Ovary (tissue), 9 donors: ENCODE measurements around the gene SURF6. TPM values are rescaled to one million over a fixed set of nuclear protein-coding genes. Genes with fewer than 3 reads are reported as not detected.
"Not testable (repeated sequence)": the region's sequence is repeated elsewhere in the genome, so short reads cannot be mapped to it uniquely, and the experiment has no call there.

Experiments used
- DNase-seq, 5 donors: peaks; one replicate each; pipeline ENCODE4 v3.0.0-alpha.2; 2019 to 2020
- H3K27ac ChIP-seq, 2 donors: fragments of 200-600 bp; one replicate each; pipeline versions ENCODE4 v1.5.1 to v1.8.0; 2019 to 2022
- H3K27me3 ChIP-seq: fragments of 200-600 bp; one replicate; pipeline ENCODE4 v1.8.0; 2022
- H3K36me3 ChIP-seq: fragments of 200-600 bp; sonication (generic); one replicate; pipeline ENCODE4 v1.5.1; 2019
- H3K4me1 ChIP-seq: one replicate; pipeline ENCODE4 v1.8.1; 2013; ENCODE audit warnings: mild to moderate bottlenecking, moderate library complexity; ENCODE audit not compliant: insufficient read depth
- H3K4me3 ChIP-seq: fragments of 200-600 bp; sonication (generic); one replicate; pipeline ENCODE4 v1.5.1; 2017
- H3K9me3 ChIP-seq, 2 donors: fragments of 200-600 bp in 1 of 2; sonication (generic) in 1 of 2; one replicate each; pipeline versions ENCODE4 v1.5.1 to v1.8.1; 2013 to 2019; ENCODE audit warnings: mild to moderate bottlenecking in 1 of 2, moderate library complexity in 1 of 2
- EP300 ChIP-seq: sonication (generic); formaldehyde crosslinking; IDR thresholded peaks from one replicate; pipeline ENCODE4 v1.6.1; 2017; ENCODE audit warnings: antibody characterized with exemption
- POLR2A ChIP-seq: fragments of 450-650 bp; IDR thresholded peaks from one replicate; pipeline ENCODE4 v1.6.1; 2017; ENCODE audit warnings: antibody characterized with exemption, mild to moderate bottlenecking, moderate library complexity
- WGBS, 3 donors: extraction: QIAGEN DNeasy Blood & Tissue Kit in 1 of 3; methylation state at CpG; one replicate each; pipeline versions ENCODE4 v1.1.5 to v1.1.7; 2013 to 2017; 5-methylcytosine and 5-hydroxymethylcytosine counted together
- intact Hi-C, 4 donors: fragments of 100-400 bp; cut with DNase I; formaldehyde crosslinking; loops; one replicate each; pipeline versions ENCODE4 v1.11.0 to v1.15.1; 2022 to 2023
- polyA plus RNA-seq, 2 donors: library from polyadenylated mRNA; stranded (reverse); fragments of 200-250 nt in 1 of 2; fragments of 350-450 nt in 1 of 2; fragmentation: Illumina TruSeq in 1 of 2; extraction: RNeasy Lipid Tissue Mini Kit (QIAGEN cat#74804) in 1 of 2; gene quantifications; one replicate each; pipeline ENCODE4 v1.2.3, GENCODE V29; 2013 to 2014
- total RNA-seq, 7 donors: library from RNA; depleted of rRNA in 2 of 7; stranded (reverse); fragments of >200 nt in 2 of 7; fragmentation: NEBNext Ultra II Directional in 3 of 7; extraction: Animal tissue kit (Norgen Biotek cat#: 25700) in 3 of 7; gene quantifications; one replicate each; pipeline versions ENCODE4 v1.1.0 to v1.2.4, GENCODE V29; 2016 to 2023
- TF ChIP-seq, protein P1 (sequence below), 3 donors: fragments of 450-650 bp in 2 of 3; fragments of 200-600 bp in 1 of 3; IDR thresholded peaks; one replicate each; pipeline versions ENCODE4 v1.5.1 to v1.8.0; 2016 to 2022; ENCODE audit warnings: antibody characterized with exemption in 3 of 3, mild to moderate bottlenecking in 1 of 3
- donor health status: DM: no; HTN: no; CAD: no; lungs with moderate emphysema.
- donor health status: DM: no; HTN: no; CAD: no.
- donor health status: Bipolar disorder and iron deficiency.
- donor health status: DM: yes; HTN: yes; CAD: no.
- donor health status: DM: no; HTN: no; CAD: no.
- donor health status: DM: yes; HTN: yes; CAD: no.

Gene SURF6
- total and polyA plus RNA-seq, 9 donors = 12.7 to 24.9 (median 21.0) TPM

- Histone ChIP-seq H3K36me3 (no peaks in the 10 kb centered on the region), H3K9me3 (no peaks in the 10 kb centered on the region), H3K27me3 (no peaks in the 10 kb centered on the region), H3K4me1 (no peaks in the 10 kb centered on the region), H3K4me3 (no peak overlapping the region), H3K27ac (no peak overlapping the region)
- WGBS, 3 donors = 73 to 84% (median 78%) methylated on average over 6 of the region's 6 CpGs
- no peak for DNase-seq
- TF ChIP-seq EP300 (no peak), POLR2A (no peak)
- TF ChIP-seq, protein P1, sequence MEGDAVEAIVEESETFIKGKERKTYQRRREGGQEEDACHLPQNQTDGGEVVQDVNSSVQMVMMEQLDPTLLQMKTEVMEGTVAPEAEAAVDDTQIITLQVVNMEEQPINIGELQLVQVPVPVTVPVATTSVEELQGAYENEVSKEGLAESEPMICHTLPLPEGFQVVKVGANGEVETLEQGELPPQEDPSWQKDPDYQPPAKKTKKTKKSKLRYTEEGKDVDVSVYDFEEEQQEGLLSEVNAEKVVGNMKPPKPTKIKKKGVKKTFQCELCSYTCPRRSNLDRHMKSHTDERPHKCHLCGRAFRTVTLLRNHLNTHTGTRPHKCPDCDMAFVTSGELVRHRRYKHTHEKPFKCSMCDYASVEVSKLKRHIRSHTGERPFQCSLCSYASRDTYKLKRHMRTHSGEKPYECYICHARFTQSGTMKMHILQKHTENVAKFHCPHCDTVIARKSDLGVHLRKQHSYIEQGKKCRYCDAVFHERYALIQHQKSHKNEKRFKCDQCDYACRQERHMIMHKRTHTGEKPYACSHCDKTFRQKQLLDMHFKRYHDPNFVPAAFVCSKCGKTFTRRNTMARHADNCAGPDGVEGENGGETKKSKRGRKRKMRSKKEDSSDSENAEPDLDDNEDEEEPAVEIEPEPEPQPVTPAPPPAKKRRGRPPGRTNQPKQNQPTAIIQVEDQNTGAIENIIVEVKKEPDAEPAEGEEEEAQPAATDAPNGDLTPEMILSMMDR (IDR thresholded peaks at IDR 0.05) = no peak
- intact Hi-C loops = no loop called here
Measured at GRCh38 chr9:133377721-133378216, 41.8 kb upstream of the SURF6 start.

GRCh38 chr9:133377280-133377679, 41.3 kb upstream of the SURF6 start:
- H3K27me3 ChIP-seq, H3K27ac ChIP-seq, H3K4me1 ChIP-seq, intact Hi-C loops, H3K9me3 ChIP-seq, DNase-seq, H3K36me3 ChIP-seq, H3K4me3 ChIP-seq: not testable (repeated sequence)
- 86 to 89% (median 88%) methylated on average over 14 of the region's 14 CpGs for WGBS, 3 donors

DNA sequence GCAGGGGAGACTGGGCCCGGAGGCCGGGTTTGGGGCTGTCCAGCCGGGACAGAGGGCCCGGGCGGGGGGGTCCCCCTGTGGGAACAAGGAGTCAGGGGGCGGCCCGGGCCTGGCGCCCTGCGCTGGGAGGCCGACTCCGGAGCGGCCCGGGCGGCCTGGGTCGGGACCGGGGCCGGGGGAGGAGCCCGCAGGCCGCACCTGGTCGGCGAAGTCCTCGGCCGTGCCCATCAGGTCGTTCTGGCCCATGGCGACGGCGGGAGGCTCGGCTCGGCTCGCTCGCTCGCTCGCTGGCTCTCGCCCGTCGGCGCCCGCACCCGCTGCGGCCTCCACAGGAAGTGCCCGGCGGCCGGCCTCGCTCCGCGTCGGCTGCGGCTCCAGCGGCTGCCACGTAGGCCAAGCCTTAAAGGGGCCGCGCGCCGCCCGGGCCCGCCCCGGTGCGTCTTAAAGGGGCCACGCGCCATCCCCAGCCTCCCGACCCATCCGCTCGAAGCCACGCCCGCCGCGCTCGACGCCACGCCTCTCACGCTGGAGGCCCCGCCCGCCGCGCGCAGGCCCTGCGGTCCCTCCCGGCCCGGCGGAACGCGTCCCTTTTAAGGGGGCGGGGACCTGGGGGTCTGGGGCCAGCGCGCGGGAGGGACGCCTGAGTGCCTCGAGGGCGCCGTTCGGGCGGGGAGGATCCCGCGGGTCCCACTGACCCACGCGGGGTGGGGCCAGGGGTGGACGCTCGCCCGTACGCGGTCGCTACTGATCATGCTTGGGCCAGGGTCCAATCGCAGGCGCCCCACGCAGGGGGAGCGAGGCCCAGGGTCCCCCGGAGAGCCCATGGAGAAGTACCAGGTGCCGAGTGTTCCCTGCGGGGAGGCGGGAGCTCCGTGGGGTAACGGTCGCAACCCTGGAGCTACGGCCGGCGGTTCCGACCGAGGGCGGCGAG, 40.0 kb upstream of the SURF6 start, which contains the start of the genes STKLD1 and SURF4:
STKLD1 (plus strand) TSS at position 643 of the 931 bp plus-strand sequence; CDS start at position 751, 108 bp downstream.
SURF4 (minus strand) TSS at position 337 of the 931 bp plus-strand sequence; CDS start at position 246, 91 bp downstream.
- Histone ChIP-seq H3K4me1 (peaks cover 10% of the 10 kb centered on the region), H3K27me3 (no peaks in the 10 kb centered on the region), H3K27ac (peak within 1 kb of the TSS; percentile 45 to 91), H3K9me3 (no peaks in the 10 kb centered on the region), H3K36me3 (no peaks in the 10 kb centered on the region), H3K4me3 (peak within 1 kb of the TSS; percentile 93)
- WGBS, 3 donors = 0 to 1% (median 1%) methylated on average over 46 to 120 of the region's 120 CpGs
- TF ChIP-seq POLR2A (peak; percentile 89), EP300 (no peak)
- TF ChIP-seq, protein P1 (IDR thresholded peaks at IDR 0.05) = peak in 1 of 3 donors; percentile 45
- peak; percentile 93 to 98 (median 95) for DNase-seq
- intact Hi-C loops = no loop called here

- DNase-seq = no peak
- Histone ChIP-seq H3K9me3 (no peaks in the 10 kb centered on the region), H3K4me1 (peaks cover 11% of the 10 kb centered on the region), H3K27ac (peak overlapping the region; percentile 45 to 91), H3K36me3 (no peaks in the 10 kb centered on the region), H3K4me3 (peak overlapping the region; percentile 93), H3K27me3 (no peaks in the 10 kb centered on the region)
- WGBS, 3 donors = 0 to 1% (median 0%) methylated on average over 16 to 39 of the region's 39 CpGs
- intact Hi-C loops = no loop called here
- no peak for TF ChIP-seq POLR2A
- TF ChIP-seq, protein P1 (IDR thresholded peaks at IDR 0.05) = no peak
- TF ChIP-seq EP300 = no peak
Measured at GRCh38 chr9:133375116-133375723, 39.2 kb upstream of the SURF6 start.
